ENCODE data around the gene EXOC7.
A peak's percentile ranks its signal among the peaks of the same experiment; 100 is the strongest.

The EXOC7 gene

GRCh38 chr17:76138234-76138895, 34.8 kb upstream of the EXOC7 start:
- DNase-seq: peak in 1 of 2 experiments; percentile 26

- DNase-seq: no peak
Measured at GRCh38 chr17:76137351-76138233, 34.0 kb upstream of the EXOC7 start.

- no peak for DNase-seq
Measured at GRCh38 chr17:76137001-76137350, 33.4 kb upstream of the EXOC7 start.

GRCh38 chr17:76136276-76137000, 32.9 kb upstream of the EXOC7 start:
- DNase-seq: no peak

GRCh38 chr17:76135810-76136188, 32.2 kb upstream of the EXOC7 start:
- no peak for DNase-seq

- no peak for DNase-seq
Measured at GRCh38 chr17:76134911-76135809, 31.6 kb upstream of the EXOC7 start.

- DNase-seq: no peak
Measured at GRCh38 chr17:76132574-76133338, 29.2 kb upstream of the EXOC7 start.

GRCh38 chr17:76131692-76132573, 28.3 kb upstream of the EXOC7 start:
- no peak for DNase-seq

GRCh38 chr17:76131051-76131691, 27.6 kb upstream of the EXOC7 start:
- no peak for DNase-seq

GRCh38 chr17:76130473-76130872, 26.9 kb upstream of the EXOC7 start:
- no peak for DNase-seq

GRCh38 chr17:76125922-76126321, 22.3 kb upstream of the EXOC7 start:
- no peak for DNase-seq

- DNase-seq: no peak
Measured at GRCh38 chr17:76125391-76125675, 21.7 kb upstream of the EXOC7 start.

GRCh38 chr17:76124582-76125390, 21.2 kb upstream of the EXOC7 start:
- DNase-seq: no peak

GRCh38 chr17:76123749-76124581, 20.4 kb upstream of the EXOC7 start:
- no peak for DNase-seq

- no peak for DNase-seq
Measured at GRCh38 chr17:76123191-76123499, 19.6 kb upstream of the EXOC7 start.

GRCh38 chr17:76122431-76123190, 19.0 kb upstream of the EXOC7 start:
- DNase-seq: no peak

- DNase-seq: no peak
Measured at GRCh38 chr17:76121932-76122430, 18.4 kb upstream of the EXOC7 start.

GRCh38 chr17:76120658-76121008, 17.0 kb upstream of the EXOC7 start:
- no peak for DNase-seq
